VCaP (cell line): ENCODE measurements around the gene ADGRD2.

Source experiments
- H3K27ac ChIP-seq: fragments of 450-650 bp; 2 replicates; pipeline ENCODE4 v1.5.1; 2017
- CTCF ChIP-seq: fragments of 450-650 bp; conservative IDR thresholded peaks from 2 replicates; pipeline ENCODE4 v1.5.1; 2017; ENCODE audit warnings: mild to moderate bottlenecking, moderate library complexity

Gene ADGRD2

GRCh38 chr9:124500028-124500795, 50.0 kb downstream of the ADGRD2 start:
- no peak for TF ChIP-seq CTCF
- H3K27ac ChIP-seq, result no peak overlapping the region

GRCh38 chr9:124500796-124501611, 50.8 kb downstream of the ADGRD2 start:
- TF ChIP-seq CTCF, result no peak
- no peak overlapping the region for H3K27ac ChIP-seq

- no peak for TF ChIP-seq CTCF
These were observed 51.6 kb downstream of the ADGRD2 start for GRCh38 chr9:124501771-124502320.

GRCh38 chr9:124502711-124503702, 52.8 kb downstream of the ADGRD2 start:
- no peak overlapping the region for H3K27ac ChIP-seq
- TF ChIP-seq CTCF, result no peak

More at GRCh38 chr9:124501771-124502320, 51.6 kb downstream of the ADGRD2 start:
- H3K27ac ChIP-seq, result no peak overlapping the region

- no peak for TF ChIP-seq CTCF
- H3K27ac ChIP-seq, result no peak overlapping the region
These were observed 53.7 kb downstream of the ADGRD2 start for GRCh38 chr9:124503713-124504529.

GRCh38 chr9:124504530-124505005, 54.3 kb downstream of the ADGRD2 start:
- no peak overlapping the region for H3K27ac ChIP-seq
- TF ChIP-seq CTCF, result no peak
